ENCODE measurements around the gene PTPN11. TPM values are rescaled to one million over a fixed set of nuclear protein-coding genes. Genes with fewer than 3 reads are reported as not detected.

Gene PTPN11
- total and polyA plus RNA-seq, 2 experiments from 2014 or later: 87.0 to 94.7 TPM

- TF ChIP-seq ZNF462 (CRISPR knock-in tag; IDR thresholded peaks at IDR 0.05) (no peak), ZNF331 (CRISPR knock-in tag; IDR thresholded peaks at IDR 0.05; ENCODE audit: low read depth) (no peak), ETS1 (IDR thresholded peaks at IDR 0.05) (no peak), POLR2AphosphoS5 (IDR thresholded peaks at IDR 0.05; ENCODE audit: low read depth) (no peak), CTCF (conservative IDR thresholded peaks at IDR 0.05; ENCODE audit: low read depth in 2 of 2) (no peak), JUNB (IDR thresholded peaks at IDR 0.05; ENCODE audit: unreplicated experiment) (no peak), REST (IDR thresholded peaks at IDR 0.05; ENCODE audit: unreplicated experiment) (no peak), CREB1 (CRISPR knock-in tag; IDR thresholded peaks at IDR 0.05; ENCODE audit: low read depth) (no peak), ZNF114 (CRISPR knock-in tag; IDR thresholded peaks at IDR 0.05) (no peak), EZH2phosphoT487 (IDR thresholded peaks at IDR 0.05; ENCODE audit: unreplicated experiment) (no peak), NANOG (IDR thresholded peaks at IDR 0.05; ENCODE audit: borderline replicate concordance) (no peak)
Observed at GRCh38 chr12:112530941-112531340, 112.2 kb downstream of the PTPN11 start (continued).
